NCI-H510A treated with DMSO at 0.1 percent for 48 hours (cell line): Measurements from ENCODE around the gene ALAD.
A peak's percentile ranks its signal among the peaks of the same experiment; 100 is the strongest.
"Not testable (repeated sequence)": the region's sequence is repeated elsewhere in the genome, so short reads cannot be mapped to it uniquely, and the experiment has no call there.

Experiments
- DNase-seq: peaks from one replicate; lab custom pipeline; 2025; lab: John Stamatoyannopoulos, UW

ALAD gene

DNA sequence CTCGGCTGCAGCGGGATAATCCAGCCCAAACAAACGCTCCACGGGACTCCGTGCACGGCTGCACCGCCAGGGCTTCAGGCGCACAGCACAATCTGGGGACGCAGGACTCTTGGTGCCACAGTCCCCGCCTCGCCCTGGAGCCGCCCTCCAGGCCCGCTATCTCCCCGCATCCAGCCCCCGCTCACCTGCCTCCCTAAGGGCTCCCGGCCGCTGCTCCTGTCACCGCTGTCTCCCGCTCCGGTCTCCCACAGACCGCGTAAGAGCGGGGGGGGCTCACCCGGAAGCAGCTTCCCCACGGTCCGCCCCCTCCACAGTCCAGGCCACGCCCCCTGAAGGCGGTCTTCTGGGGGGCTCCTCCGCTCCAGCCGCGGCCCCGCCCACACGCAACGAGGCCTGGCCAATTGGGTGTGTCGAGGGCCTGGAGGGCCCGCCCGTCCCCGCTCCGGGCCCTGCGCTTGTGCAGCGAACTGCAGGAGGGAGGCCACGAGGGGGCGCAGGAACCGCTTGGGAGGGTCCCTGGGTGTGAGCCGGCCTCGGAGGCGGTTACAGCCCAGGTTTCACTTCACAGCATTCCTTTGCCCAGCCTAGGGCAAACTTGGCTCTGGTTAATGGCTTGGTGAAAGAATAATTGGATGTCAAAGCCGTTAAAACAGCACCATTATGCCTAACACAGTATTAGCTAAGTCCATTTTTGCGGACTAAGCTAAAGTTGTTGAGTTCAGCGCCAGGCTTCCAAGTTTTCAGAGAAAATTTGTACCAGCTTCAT is at the start of gene ALAD:
TSS of gene ALAD (minus strand) at position 258 of the 766 bp plus-strand sequence. CDS start 7,725 bp downstream, outside the sequence.
- DNase-seq = peak; percentile 95

- no peak for DNase-seq
These were observed 48.3 kb upstream of the ALAD start for GRCh38 chr9:113449376-113449775.

DNA sequence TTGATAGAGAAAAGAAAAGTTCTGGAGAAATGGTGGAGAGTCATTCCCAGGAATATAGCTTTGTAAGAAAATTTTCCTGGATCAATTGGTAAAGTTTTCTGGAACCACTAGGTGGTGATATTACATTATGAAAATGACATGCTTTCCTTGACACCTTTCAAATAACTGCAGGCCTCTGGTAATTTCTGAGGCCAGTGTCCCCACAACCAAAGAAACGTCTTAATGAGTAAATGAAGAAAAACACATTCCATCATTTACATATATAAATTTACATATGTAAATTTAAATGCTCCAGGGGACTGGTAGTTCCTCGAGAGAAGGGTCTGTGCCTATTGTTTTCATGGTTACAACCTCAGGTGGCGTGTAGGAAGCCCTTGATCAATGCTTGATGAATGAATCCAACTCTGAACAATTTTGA is 45.2 kb upstream of the ALAD start:
- DNase-seq = peak; percentile 82

GRCh38 chr9:113444736-113445135 is 43.7 kb upstream of the ALAD start:
- no peak for DNase-seq

DNA sequence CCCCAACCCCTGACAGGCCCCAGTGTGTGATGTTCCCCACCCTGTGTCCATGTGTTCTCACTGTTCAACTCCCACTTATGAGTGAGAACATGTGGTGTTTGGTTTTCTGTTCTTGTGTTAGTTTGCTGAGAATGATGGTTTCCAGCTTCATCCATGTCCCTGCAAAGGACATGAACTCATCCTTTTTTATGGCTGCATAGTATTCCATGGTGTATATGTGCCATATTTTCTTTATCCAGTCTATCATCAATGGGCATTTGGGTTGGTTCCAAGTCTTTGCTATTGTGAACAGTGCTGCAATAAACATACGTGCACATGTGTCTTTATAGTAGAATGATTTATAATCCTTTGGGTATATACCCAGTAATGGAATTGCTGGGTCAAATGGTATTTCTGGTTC is 36.6 kb upstream of the ALAD start:
- not testable (repeated sequence) for DNase-seq

DNA sequence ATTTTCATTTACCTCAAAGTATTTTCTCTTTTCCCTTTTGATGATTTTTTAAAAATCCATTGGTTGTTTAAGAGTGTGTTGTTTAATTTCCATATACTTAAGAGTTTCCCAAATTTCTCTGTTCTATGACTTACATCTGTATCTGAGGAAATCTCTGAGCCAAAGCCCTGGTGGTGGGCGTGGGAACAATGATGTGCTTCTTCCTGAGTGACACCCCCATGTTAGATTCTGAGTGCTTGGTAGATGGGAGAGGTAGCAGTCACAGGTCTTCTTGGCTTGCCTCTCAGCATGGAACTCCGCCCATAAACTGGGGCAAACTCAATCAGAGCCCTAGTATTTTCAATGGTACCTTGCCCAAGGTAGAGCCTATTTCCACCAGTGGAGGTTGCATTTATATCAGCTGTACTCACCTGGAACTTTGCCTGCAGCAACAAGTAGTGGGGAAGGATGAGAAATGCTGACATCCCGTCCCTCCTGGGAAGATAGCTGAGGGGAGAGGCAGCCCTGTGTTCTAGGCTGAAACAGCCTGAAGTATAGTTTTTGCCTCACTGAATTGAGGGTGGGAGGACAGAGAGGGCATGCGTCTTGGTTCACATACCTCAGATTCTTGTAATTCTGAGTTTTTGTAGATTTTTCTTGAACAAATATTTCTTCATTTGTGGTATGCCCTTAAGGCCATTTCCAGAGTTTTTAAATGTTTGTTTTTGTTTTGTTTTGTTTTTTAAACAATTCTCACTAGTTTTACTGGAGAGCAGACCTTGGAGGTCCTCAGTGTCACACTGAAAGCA is 35.8 kb upstream of the ALAD start:
- DNase-seq = no peak

DNA sequence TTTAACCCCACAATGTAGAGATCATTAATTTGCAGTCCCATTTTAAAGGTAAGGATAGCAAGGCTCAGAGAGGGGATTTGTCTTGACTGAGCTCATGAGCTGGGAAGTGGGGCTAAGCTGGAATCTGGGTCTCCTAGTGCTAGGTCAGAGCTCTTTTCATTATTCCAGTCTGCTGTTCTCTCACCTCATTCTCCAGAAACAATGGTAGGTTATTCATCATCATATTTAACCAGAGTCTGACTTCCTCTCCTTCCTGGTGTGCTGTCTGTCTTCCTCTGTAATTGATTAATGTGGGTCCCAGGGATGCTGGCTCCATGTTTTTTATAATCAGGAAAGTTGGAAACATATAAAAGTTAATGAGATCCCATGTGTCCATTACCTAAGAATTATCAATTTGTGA is 30.1 kb upstream of the ALAD start:
- no peak for DNase-seq

DNA sequence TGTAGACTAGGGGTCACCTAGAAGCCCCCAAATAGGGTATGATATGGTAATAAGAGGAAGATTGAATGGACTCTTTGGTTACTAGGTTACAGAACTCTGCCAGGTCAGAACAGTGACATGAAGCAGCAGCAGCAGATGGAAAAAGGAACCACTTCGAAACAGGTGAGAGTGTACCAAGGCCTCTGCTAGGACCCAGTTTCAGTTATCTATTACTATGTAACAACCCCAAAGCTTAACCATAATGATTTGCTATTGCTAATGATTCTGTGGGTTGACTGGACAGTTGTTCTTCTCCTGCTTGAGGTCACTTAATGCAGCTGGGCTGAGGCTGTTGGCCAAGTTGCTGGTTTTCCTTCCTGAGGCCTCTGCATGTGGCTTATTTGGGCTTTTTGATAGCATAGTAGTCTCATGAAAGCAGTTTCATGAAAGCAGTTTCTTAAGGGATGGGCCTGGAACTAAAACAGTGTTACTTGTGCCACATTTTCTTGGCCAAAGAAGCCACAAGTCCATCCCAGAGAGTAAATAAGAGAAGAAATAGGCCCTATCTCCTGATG is 27.1 kb upstream of the ALAD start:
- no peak for DNase-seq

- DNase-seq = no peak
These were observed 26.5 kb upstream of the ALAD start for GRCh38 chr9:113427629-113428028.

- DNase-seq = no peak
These were observed 25.6 kb upstream of the ALAD start for GRCh38 chr9:113426701-113427100.

DNA sequence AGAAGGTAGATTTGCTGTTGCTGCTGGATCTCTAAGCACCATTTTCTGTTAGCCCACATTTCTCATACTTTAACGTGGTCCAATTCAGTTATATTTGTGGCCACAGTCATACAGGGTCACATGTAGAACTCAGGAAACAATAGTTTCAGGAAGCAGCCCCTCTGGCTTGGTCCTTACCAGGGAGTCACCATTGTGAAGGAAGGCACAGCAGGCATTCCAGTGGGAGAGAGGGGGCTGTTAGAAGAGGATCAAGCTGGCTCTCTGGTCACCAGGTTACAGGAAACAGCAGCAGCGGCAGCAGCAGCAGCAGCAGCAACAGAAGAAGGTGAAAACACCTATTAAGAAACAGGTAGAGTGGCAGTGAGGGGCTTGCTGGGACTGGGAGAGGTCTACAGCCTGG is 24.0 kb upstream of the ALAD start:
- no peak for DNase-seq

- DNase-seq = no peak
These were observed 20.6 kb upstream of the ALAD start for GRCh38 chr9:113421726-113422125.

DNA sequence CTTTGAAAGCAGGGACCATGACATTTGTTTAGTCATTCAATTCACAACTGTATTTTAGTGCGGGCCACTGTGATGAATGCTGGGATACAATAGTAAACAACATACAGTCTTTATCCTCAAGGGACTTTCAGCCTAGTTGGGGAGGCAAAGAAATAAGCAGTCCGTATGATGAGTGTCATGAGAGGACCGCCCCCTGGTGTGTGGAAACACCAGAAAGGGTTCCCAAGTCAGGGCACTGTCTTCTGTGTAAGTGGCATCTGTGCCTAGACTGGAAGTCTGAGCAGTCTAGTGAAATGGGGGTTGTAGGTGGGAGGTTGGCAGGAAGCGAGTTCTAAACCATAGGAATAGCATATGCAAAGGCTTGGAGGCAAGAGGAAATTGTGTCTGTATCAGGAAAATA is 16.3 kb upstream of the ALAD start:
- no peak for DNase-seq

DNA sequence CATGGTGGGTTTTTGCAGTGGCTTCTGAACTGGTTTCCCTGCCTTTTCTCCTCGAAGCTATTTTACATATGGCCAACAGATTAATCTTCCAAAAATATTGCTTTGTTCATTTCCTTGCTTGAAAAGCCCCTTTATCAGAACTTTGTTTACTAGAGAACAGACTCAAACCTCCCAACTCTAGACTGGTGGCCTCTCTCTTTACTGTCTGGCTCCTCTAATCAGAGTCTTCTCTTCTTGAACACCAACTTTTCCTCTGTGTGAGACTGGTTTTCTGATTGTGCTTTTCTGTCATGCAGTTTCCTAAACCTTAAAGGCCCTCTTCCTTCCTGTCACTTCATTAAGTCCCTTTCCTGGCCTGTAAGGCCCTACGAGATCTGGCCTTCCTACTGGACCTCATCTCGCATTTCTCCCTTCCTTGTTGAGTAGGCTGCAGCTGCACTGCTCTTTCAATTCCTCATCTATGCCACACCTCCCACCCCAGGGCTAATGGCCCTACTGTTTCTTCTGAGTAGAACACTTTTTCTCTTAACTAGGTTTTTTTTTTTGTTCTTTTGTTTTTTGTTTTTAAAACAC is 15.2 kb upstream of the ALAD start:
- no peak for DNase-seq

DNA sequence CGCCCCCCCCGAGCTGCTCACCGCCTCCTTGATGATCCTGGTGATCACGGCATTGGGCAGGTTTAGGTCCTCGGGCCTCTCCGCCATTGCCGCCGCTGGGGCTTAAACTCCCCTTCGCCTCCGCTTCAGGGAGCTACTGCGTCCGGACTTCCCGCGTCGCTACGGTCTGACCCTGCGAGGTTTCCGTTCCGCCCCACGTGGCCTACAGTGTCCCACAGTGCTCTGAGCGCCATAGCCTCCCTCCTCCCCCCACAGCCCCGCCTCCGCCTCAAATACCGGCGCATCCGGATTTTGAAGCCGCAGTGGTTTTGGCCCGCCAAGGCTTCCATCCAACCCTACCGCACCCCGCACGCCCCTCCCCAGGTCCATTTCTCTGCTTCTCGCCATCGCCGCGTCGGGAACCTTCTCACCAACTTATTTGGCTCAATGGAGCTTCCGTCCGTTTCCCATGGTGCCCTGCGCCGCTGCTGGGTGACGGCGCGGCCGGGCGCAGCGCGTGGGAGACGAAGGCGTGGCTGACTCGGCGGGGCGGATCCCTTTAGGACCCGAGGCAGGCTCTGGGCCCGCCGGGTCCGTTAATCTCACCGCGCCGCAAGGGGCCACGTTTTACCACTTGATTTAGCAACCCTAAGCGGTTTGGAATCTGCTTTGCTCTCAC is 9.3 kb upstream of the ALAD start, which contains the start of the genes C9orf43 and POLE3:
TSS of gene C9orf43 (plus strand) at position 541 of the 658 bp plus-strand sequence. CDS start 2,747 bp downstream, outside the sequence.
TSS of gene POLE3 (minus strand) at position 469 of the 658 bp plus-strand sequence. CDS start at position 87, 382 bp downstream.
- DNase-seq = peak; percentile 94

DNA sequence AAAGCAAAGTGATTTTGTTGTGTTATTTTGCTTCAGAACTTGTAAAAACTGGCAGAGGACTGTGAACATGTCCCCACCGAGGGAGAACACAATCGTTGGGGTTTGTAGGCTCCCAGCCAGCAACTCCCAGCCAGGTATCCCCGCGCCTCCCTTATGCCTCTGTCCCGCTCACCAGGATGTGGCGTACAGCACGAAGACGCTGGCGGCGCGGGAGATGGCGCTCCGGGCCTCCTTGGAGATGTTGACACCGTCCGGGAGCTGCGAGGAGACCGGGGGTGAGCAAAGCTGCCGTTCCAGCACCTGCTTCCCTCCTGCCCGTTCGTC is 8.8 kb upstream of the ALAD start:
- DNase-seq = no peak

- DNase-seq = no peak
These were observed 8.4 kb upstream of the ALAD start for GRCh38 chr9:113409481-113409880.

DNA sequence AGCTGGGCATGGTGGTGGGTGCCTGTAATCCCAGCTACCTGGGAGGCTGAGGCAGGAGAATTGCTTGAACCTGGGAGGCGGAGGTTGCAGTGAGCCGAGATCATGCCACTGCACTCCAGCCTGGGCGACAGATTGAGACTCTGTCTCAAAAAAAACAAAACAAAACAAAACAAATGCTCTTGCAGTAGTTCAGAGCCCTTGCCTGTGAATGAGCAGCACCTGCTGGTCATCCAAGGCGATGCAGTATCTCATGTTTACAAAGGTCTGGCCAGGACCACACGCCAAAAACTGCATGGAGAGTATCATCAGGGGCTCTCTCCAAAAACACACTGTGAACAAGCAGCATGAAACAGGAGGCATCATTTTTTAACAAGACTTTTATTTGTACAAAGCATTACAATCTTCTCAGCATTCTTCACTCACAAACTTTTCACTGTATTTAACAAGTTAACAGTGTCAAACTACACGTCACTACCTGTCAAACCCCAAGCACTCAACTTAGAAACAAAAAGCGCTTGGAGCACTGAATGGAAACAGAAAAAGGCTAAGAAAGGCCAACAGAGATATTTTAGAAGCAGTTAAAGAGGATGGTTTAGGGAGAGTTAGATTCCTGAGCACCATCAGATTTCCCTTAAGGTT is 5.9 kb upstream of the ALAD start:
- DNase-seq = peak; percentile 42

DNA sequence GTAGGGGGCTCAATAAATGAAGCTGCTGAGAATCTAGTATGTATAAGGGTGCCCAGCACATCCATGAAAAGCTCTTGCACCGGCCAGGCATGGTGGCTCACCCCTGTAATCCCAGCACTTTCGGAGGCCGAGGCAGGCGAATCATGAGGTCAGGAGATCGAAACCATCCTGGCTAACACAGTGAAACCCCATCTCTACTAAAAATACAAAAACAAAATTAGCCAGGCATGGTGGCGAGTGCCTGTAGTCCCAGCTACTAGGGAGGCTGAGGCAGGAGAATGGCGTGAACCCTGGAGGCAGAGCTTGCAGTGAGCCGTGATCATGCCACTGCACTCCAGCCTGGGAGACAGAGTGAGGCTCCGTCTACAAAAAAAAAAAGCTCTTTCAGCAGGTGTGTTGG is 5.3 kb upstream of the ALAD start:
- DNase-seq = not testable (repeated sequence)

GRCh38 chr9:113403646-113404045 is 2.6 kb upstream of the ALAD start:
- no peak for DNase-seq

GRCh38 chr9:113399646-113400200 is 1.4 kb downstream of the ALAD start:
- peak; percentile 20 for DNase-seq
